Chondrocyte (in vitro differentiated cells): ENCODE measurements around the gene REEP6. TPM values are rescaled to one million over a fixed set of nuclear protein-coding genes. Genes with fewer than 3 reads are reported as not detected.
"Not testable (repeated sequence)": the region's sequence is repeated elsewhere in the genome, so short reads cannot be mapped to it uniquely, and the experiment has no call there.

ENCODE experiments used
- DNase-seq: peaks from one replicate; pipeline ENCODE4 v3.0.0; 2021; ENCODE audit warnings: mixed read lengths, low spot score
- H3K27ac Mint-ChIP-seq: one replicate; pipeline ENCODE4 v1.8.0; 2021; ENCODE audit warnings: mild to moderate bottlenecking, moderate library complexity, mixed read lengths; ENCODE audit not compliant: unreplicated experiment
- H3K27me3 Mint-ChIP-seq: 2 replicates; pipeline ENCODE4 v1.8.0; 2021; ENCODE audit warnings: low read depth, mixed read lengths
- H3K36me3 Mint-ChIP-seq: 2 replicates; pipeline ENCODE4 v1.8.0; 2021; ENCODE audit warnings: low read depth, mixed read lengths
- H3K4me1 Mint-ChIP-seq: 2 replicates; pipeline ENCODE4 v1.8.0; 2021; ENCODE audit warnings: low read depth, mild to moderate bottlenecking, mixed read lengths
- H3K4me3 Mint-ChIP-seq: one replicate; pipeline ENCODE4 v1.8.0; 2021; ENCODE audit warnings: mild to moderate bottlenecking, moderate library complexity, mixed read lengths; ENCODE audit not compliant: unreplicated experiment
- H3K9me3 Mint-ChIP-seq: 2 replicates; pipeline ENCODE4 v1.8.0; 2021; ENCODE audit warnings: low read depth, mixed read lengths
- CTCF ChIP-seq: fragments of 200-600 bp; sonication (generic); IDR thresholded peaks from 2 replicates; pipeline ENCODE4 v1.5.0; 2021; ENCODE audit warnings: antibody characterized with exemption, mild to moderate bottlenecking, moderate library complexity
- total RNA-seq: library from RNA; stranded (reverse); gene quantifications from 3 replicates; pipeline ENCODE4 v1.2.1, GENCODE V29; 2021

The REEP6 gene
- total RNA-seq, 1 donor from 2014 or later = 2.8 TPM

- Mint-ChIP-seq H3K9me3 (no peaks in the 10 kb centered on the region), H3K4me1 (no peaks in the 10 kb centered on the region), H3K36me3 (no peaks in the 10 kb centered on the region), H3K27ac (no peak overlapping the region), H3K27me3 (peaks cover 4% of the 10 kb centered on the region), H3K4me3 (no peak overlapping the region)
- no peak for TF ChIP-seq CTCF
- no peak for DNase-seq
These were observed 5.1 kb downstream of the REEP6 start for GRCh38 chr19:1495799-1496713.

GRCh38 chr19:1496714-1497577 lies 6.0 kb downstream of the REEP6 start:
- DNase-seq = no peak
- peaks cover under 1% of the 10 kb centered on the region for H3K27me3 Mint-ChIP-seq
- H3K36me3 Mint-ChIP-seq = no peaks in the 10 kb centered on the region
- no peaks in the 10 kb centered on the region for H3K9me3 Mint-ChIP-seq
- H3K27ac Mint-ChIP-seq = no peak overlapping the region
- TF ChIP-seq CTCF = no peak
- H3K4me1 Mint-ChIP-seq = no peaks in the 10 kb centered on the region
- no peak overlapping the region for H3K4me3 Mint-ChIP-seq

GRCh38 chr19:1497578-1498235 lies 6.7 kb downstream of the REEP6 start:
- Mint-ChIP-seq H3K27me3 (no peaks in the 10 kb centered on the region), H3K36me3 (no peaks in the 10 kb centered on the region), H3K4me3 (no peak overlapping the region), H3K4me1 (no peaks in the 10 kb centered on the region), H3K27ac (no peak overlapping the region), H3K9me3 (no peaks in the 10 kb centered on the region)
- no peak for TF ChIP-seq CTCF
- DNase-seq = no peak

- not testable (repeated sequence) for H3K27me3 Mint-ChIP-seq, DNase-seq, H3K4me1 Mint-ChIP-seq, H3K9me3 Mint-ChIP-seq, H3K27ac Mint-ChIP-seq, H3K36me3 Mint-ChIP-seq, H3K4me3 Mint-ChIP-seq
These were observed 8.2 kb downstream of the REEP6 start for GRCh38 chr19:1499231-1499630.

GRCh38 chr19:1501200-1501595 lies 10.2 kb downstream of the REEP6 start:
- H3K4me1 Mint-ChIP-seq = no peaks in the 10 kb centered on the region
- TF ChIP-seq CTCF = no peak
- H3K4me3 Mint-ChIP-seq = no peak overlapping the region
- H3K27ac Mint-ChIP-seq = no peak overlapping the region
- H3K27me3 Mint-ChIP-seq = peaks cover 7% of the 10 kb centered on the region
- no peak for DNase-seq
- H3K9me3 Mint-ChIP-seq = no peaks in the 10 kb centered on the region
- no peaks in the 10 kb centered on the region for H3K36me3 Mint-ChIP-seq
